HG03280 (cell line): ENCODE data around the gene PLCB3.

Experiments used
- ATAC-seq: cut with Tn5 transposase; IDR thresholded peaks from one replicate; pipeline ENCODE4 v1.9.1; 2021; ENCODE audit warnings: mild to moderate bottlenecking, moderate library complexity; ENCODE audit not compliant: unreplicated experiment

PLCB3 gene

GRCh38 chr11:64251016-64251752, at the start of gene PLCB3:
Gene PLCB3 (plus strand): TSS chr11:64251530. CDS start chr11:64251650, 120 bp downstream.
- peak; percentile 41 for ATAC-seq

- no peak for ATAC-seq
Measured at GRCh38 chr11:64201543-64201942, 49.8 kb upstream of the PLCB3 start.

- ATAC-seq, result no peak
Measured at GRCh38 chr11:64202992-64203391, 48.3 kb upstream of the PLCB3 start.

- no peak for ATAC-seq
Measured at GRCh38 chr11:64203421-64204079, 47.8 kb upstream of the PLCB3 start.

- no peak for ATAC-seq
Measured at GRCh38 chr11:64204080-64204440, 47.3 kb upstream of the PLCB3 start.

- ATAC-seq, result no peak
Measured at GRCh38 chr11:64204464-64204989, 46.8 kb upstream of the PLCB3 start.

GRCh38 chr11:64206457-64207255, 44.7 kb upstream of the PLCB3 start, which contains the start of gene FERMT3:
Gene FERMT3 (plus strand): TSS chr11:64206721. CDS start chr11:64207365, 644 bp downstream.
- no peak for ATAC-seq

GRCh38 chr11:64207256-64208085, 43.9 kb upstream of the PLCB3 start:
- peak; percentile 41 for ATAC-seq

- ATAC-seq, result no peak
Measured at GRCh38 chr11:64208086-64208795, 43.1 kb upstream of the PLCB3 start.

GRCh38 chr11:64208796-64209562, 42.4 kb upstream of the PLCB3 start:
- ATAC-seq, result no peak

- no peak for ATAC-seq
Measured at GRCh38 chr11:64209563-64209843, 41.8 kb upstream of the PLCB3 start.

- no peak for ATAC-seq
Measured at GRCh38 chr11:64210301-64211020, 40.9 kb upstream of the PLCB3 start.

- no peak for ATAC-seq
Measured at GRCh38 chr11:64211181-64211872, 40.0 kb upstream of the PLCB3 start.

- ATAC-seq, result no peak
Measured at GRCh38 chr11:64216879-64217278, 34.5 kb upstream of the PLCB3 start.

GRCh38 chr11:64218628-64219353, 32.5 kb upstream of the PLCB3 start:
- no peak for ATAC-seq

- no peak for ATAC-seq
Measured at GRCh38 chr11:64219354-64219684, 32.0 kb upstream of the PLCB3 start.

- ATAC-seq, result no peak
Measured at GRCh38 chr11:64219755-64220154, 31.6 kb upstream of the PLCB3 start.

- ATAC-seq, result no peak
Measured at GRCh38 chr11:64220271-64220670, 31.1 kb upstream of the PLCB3 start.
